ENCODE data around the gene STX16.

The STX16 gene

DNA sequence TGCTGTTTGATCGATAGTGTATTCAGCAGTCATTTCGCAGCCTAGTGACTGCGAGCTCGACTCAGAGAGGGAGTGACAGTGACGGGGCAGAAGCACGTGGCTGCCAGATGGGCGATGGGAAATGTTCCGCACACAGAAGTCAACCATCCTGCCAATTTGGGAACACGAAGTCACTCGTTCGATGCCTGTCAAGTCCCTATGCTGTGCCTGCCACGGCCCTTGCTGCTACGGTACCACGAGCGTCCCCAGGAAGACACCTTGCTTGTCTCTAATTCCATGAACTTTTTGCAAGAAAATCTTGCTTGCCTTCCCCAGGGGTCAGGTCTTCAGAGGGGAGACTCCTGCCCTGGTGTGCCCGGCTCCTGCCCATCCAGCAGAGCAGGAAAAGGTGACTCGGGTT, 17.0 kb upstream of the STX16 start:
- ATAC-seq = no peak

DNA sequence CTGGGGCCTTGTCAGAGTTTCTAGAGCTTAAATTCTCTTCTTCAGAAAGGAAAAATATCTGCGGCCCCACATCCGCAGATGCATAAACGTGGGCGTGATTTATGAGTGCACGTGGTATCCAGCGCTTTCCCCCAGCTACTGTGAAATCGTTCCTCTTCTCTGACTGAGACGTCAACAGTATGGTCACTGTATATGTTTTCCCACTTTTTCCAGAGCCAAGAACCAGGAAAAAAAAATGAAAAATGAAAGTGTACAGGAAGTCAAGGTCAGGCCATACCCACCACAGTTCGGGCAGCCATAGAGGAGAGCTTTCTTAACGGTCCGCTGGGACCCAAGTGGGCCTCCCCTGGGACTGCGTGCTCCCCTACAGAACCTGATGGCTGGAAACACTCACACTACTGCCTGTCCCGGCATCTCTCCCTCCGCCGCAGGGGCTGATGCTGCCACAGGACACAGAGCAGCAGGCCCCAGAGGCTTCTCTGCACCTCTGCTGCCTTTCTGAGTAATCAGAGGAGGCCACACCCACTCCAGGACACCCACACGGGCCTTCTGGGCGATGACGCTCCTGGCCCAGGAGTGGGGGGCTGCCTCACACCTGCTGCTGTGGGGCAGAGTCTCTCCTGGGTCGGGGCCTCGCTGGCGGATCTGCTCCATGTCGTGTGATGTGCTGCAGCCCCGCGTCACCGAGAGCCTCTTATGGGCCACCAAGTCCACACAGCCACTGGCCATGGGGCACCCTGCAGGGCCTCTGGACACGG, 16.4 kb upstream of the STX16 start:
- TF ChIP-seq ZNF70 (CRISPR knock-in tag; IDR thresholded peaks at IDR 0.05) = no peak
- TF ChIP-seq OSR1 (CRISPR knock-in tag; IDR thresholded peaks at IDR 0.05) = no peak
- TF ChIP-seq GLIS3 (CRISPR knock-in tag; IDR thresholded peaks at IDR 0.05) = no peak
- no peak for TF ChIP-seq ARNTL (CRISPR knock-in tag; IDR thresholded peaks at IDR 0.05; ENCODE audit: borderline replicate concordance, low read depth)
- TF ChIP-seq TCF4 (CRISPR knock-in tag; IDR thresholded peaks at IDR 0.05; ENCODE audit: borderline replicate concordance) = no peak
- TF ChIP-seq, protein P1, sequence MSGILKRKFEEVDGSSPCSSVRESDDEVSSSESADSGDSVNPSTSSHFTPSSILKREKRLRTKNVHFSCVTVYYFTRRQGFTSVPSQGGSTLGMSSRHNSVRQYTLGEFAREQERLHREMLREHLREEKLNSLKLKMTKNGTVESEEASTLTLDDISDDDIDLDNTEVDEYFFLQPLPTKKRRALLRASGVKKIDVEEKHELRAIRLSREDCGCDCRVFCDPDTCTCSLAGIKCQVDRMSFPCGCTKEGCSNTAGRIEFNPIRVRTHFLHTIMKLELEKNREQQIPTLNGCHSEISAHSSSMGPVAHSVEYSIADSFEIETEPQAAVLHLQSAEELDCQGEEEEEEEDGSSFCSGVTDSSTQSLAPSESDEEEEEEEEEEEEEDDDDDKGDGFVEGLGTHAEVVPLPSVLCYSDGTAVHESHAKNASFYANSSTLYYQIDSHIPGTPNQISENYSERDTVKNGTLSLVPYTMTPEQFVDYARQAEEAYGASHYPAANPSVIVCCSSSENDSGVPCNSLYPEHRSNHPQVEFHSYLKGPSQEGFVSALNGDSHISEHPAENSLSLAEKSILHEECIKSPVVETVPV (CRISPR knock-in tag; IDR thresholded peaks at IDR 0.05) = no peak
- TF ChIP-seq ZFP30 (CRISPR knock-in tag; IDR thresholded peaks at IDR 0.05) = no peak
- no peak for TF ChIP-seq BACH2 (CRISPR knock-in tag; IDR thresholded peaks at IDR 0.05; ENCODE audit: borderline replicate concordance)
- TF ChIP-seq ISL1 (CRISPR knock-in tag; IDR thresholded peaks at IDR 0.05) = no peak
- TF ChIP-seq PPARA (CRISPR knock-in tag; IDR thresholded peaks at IDR 0.05; ENCODE audit: borderline replicate concordance) = no peak
- TF ChIP-seq ZC3H10 (CRISPR knock-in tag; IDR thresholded peaks at IDR 0.05) = no peak
- TF ChIP-seq, protein P2, sequence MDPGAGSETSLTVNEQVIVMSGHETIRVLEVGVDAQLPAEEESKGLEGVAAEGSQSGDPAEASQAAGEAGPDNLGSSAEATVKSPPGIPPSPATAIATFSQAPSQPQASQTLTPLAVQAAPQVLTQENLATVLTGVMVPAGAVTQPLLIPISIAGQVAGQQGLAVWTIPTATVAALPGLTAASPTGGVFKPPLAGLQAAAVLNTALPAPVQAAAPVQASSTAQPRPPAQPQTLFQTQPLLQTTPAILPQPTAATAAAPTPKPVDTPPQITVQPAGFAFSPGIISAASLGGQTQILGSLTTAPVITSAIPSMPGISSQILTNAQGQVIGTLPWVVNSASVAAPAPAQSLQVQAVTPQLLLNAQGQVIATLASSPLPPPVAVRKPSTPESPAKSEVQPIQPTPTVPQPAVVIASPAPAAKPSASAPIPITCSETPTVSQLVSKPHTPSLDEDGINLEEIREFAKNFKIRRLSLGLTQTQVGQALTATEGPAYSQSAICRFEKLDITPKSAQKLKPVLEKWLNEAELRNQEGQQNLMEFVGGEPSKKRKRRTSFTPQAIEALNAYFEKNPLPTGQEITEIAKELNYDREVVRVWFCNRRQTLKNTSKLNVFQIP (CRISPR knock-in tag; IDR thresholded peaks at IDR 0.05; ENCODE audit: borderline replicate concordance, low read depth) = no peak
- TF ChIP-seq, protein P3, sequence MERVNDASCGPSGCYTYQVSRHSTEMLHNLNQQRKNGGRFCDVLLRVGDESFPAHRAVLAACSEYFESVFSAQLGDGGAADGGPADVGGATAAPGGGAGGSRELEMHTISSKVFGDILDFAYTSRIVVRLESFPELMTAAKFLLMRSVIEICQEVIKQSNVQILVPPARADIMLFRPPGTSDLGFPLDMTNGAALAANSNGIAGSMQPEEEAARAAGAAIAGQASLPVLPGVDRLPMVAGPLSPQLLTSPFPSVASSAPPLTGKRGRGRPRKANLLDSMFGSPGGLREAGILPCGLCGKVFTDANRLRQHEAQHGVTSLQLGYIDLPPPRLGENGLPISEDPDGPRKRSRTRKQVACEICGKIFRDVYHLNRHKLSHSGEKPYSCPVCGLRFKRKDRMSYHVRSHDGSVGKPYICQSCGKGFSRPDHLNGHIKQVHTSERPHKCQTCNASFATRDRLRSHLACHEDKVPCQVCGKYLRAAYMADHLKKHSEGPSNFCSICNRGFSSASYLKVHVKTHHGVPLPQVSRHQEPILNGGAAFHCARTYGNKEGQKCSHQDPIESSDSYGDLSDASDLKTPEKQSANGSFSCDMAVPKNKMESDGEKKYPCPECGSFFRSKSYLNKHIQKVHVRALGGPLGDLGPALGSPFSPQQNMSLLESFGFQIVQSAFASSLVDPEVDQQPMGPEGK (CRISPR knock-in tag; IDR thresholded peaks at IDR 0.05; ENCODE audit: borderline replicate concordance) = no peak
- TF ChIP-seq, protein P4, sequence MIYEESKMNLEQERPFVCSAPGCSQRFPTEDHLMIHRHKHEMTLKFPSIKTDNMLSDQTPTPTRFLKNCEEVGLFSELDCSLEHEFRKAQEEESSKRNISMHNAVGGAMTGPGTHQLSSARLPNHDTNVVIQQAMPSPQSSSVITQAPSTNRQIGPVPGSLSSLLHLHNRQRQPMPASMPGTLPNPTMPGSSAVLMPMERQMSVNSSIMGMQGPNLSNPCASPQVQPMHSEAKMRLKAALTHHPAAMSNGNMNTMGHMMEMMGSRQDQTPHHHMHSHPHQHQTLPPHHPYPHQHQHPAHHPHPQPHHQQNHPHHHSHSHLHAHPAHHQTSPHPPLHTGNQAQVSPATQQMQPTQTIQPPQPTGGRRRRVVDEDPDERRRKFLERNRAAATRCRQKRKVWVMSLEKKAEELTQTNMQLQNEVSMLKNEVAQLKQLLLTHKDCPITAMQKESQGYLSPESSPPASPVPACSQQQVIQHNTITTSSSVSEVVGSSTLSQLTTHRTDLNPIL (CRISPR knock-in tag; IDR thresholded peaks at IDR 0.05; ENCODE audit: low read depth) = no peak
- TF ChIP-seq ZNF565 (CRISPR knock-in tag; conservative IDR thresholded peaks at IDR 0.05; ENCODE audit: low read depth) = no peak
- no peak for TF ChIP-seq RARB (CRISPR knock-in tag; IDR thresholded peaks at IDR 0.05)
- TF ChIP-seq ESRRG (CRISPR knock-in tag; IDR thresholded peaks at IDR 0.05) = no peak
- no peak for TF ChIP-seq TOX (CRISPR knock-in tag; IDR thresholded peaks at IDR 0.05; ENCODE audit: borderline replicate concordance)
- TF ChIP-seq, protein P5, sequence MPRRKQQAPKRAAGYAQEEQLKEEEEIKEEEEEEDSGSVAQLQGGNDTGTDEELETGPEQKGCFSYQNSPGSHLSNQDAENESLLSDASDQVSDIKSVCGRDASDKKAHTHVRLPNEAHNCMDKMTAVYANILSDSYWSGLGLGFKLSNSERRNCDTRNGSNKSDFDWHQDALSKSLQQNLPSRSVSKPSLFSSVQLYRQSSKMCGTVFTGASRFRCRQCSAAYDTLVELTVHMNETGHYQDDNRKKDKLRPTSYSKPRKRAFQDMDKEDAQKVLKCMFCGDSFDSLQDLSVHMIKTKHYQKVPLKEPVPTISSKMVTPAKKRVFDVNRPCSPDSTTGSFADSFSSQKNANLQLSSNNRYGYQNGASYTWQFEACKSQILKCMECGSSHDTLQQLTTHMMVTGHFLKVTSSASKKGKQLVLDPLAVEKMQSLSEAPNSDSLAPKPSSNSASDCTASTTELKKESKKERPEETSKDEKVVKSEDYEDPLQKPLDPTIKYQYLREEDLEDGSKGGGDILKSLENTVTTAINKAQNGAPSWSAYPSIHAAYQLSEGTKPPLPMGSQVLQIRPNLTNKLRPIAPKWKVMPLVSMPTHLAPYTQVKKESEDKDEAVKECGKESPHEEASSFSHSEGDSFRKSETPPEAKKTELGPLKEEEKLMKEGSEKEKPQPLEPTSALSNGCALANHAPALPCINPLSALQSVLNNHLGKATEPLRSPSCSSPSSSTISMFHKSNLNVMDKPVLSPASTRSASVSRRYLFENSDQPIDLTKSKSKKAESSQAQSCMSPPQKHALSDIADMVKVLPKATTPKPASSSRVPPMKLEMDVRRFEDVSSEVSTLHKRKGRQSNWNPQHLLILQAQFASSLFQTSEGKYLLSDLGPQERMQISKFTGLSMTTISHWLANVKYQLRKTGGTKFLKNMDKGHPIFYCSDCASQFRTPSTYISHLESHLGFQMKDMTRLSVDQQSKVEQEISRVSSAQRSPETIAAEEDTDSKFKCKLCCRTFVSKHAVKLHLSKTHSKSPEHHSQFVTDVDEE (CRISPR knock-in tag; IDR thresholded peaks at IDR 0.05) = no peak
- TF ChIP-seq ZFP3 (CRISPR knock-in tag; IDR thresholded peaks at IDR 0.05) = no peak
- no peak for ATAC-seq

More for the DNA sequence above, 17.0 kb upstream of the STX16 start:
- TF ChIP-seq RARB (CRISPR knock-in tag; IDR thresholded peaks at IDR 0.05) = no peak
- no peak for TF ChIP-seq SNAI2 (CRISPR knock-in tag; IDR thresholded peaks at IDR 0.05)
- TF ChIP-seq BACH2 (CRISPR knock-in tag; IDR thresholded peaks at IDR 0.05; ENCODE audit: borderline replicate concordance) = no peak
- no peak for TF ChIP-seq ZFP30 (CRISPR knock-in tag; IDR thresholded peaks at IDR 0.05)
- TF ChIP-seq TOX (CRISPR knock-in tag; IDR thresholded peaks at IDR 0.05; ENCODE audit: borderline replicate concordance) = no peak
- no peak for TF ChIP-seq TCF4 (CRISPR knock-in tag; IDR thresholded peaks at IDR 0.05; ENCODE audit: borderline replicate concordance)
- TF ChIP-seq ZFP3 (CRISPR knock-in tag; IDR thresholded peaks at IDR 0.05) = no peak
- TF ChIP-seq, protein P3 (CRISPR knock-in tag; IDR thresholded peaks at IDR 0.05; ENCODE audit: borderline replicate concordance) = no peak

Data from SK-N-SH treated with all-trans-retinoic acid at 6 μM for 48 hours (cell line).